ENCODE measurements around the gene TOR1AIP2. TPM values are rescaled to one million over a fixed set of nuclear protein-coding genes. Genes with fewer than 3 reads are reported as not detected.

TOR1AIP2 gene
- total RNA-seq, result 10 to 100 TPM; 51.0 to 52.8 TPM
- polyA plus RNA-seq, result 10 to 100 TPM in 1 of 2 donors, 1 to 10 TPM in 1; 7.2 to 13.0 TPM

DNA sequence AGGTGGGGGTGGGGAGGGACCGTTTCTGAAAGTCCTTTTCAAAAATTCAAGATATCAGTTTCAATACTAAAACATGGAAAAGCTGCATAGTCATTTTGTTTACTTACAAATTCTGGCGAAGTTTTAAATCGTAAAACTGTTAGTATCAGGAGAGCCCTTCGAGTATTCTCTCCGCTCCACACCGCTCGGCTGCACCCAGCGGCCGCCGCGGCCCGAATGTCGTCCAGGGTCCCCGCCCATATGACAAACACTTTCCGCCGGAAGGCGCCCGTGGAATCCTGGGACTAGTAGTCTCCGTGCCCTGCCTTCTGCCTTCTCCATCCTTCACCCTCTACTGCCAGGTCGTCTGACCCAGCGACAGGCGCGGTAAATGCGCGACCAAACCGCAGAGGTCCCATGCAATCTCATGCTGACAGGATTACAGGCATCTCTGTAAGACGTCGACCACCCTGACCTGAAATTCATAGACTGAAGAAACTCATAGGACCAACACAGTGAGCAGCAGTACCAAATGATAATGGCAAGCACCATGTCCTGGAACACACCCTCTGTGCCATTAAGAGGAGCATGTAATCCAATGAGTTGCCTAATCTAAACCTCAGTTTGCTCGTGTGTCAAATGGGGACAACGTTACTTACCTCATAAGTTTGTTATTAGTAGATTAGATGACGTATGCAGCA lies at the start of gene TOR1AIP2:
Gene TOR1AIP2, minus strand, starts transcription at position 218 of the 680 bp plus-strand sequence. CDS start 25,138 bp downstream, outside the sequence.
- ChIA-PET POLR2A (ENCODE audit: partially characterized antibody) (interaction anchor here (0.6 to 3.3 kb wide), 4 partner anchors 10 to 290 kb away, joined by 3 to 19 read pairs (median 4); partner anchors contain the start of gene CEP350), CTCF (ENCODE audit: partially characterized antibody) (interaction anchor here (0.9 to 3.2 kb wide), 3 partner anchors 11 to 77 kb away, joined by 3 to 21 read pairs (median 7); partner anchors contain the start of gene CEP350)
- DNase-seq, result peak; percentile 78 to 89 (median 80)
- H3K4me1 ChIP-seq (ENCODE audit: insufficient read depth, low read length), result peaks cover 44% of the 10 kb centered on the region
- no peaks in the 10 kb centered on the region for H3K27me3 Mint-ChIP-seq
- intact Hi-C loops (cut with micrococcal nuclease), result loop anchor here (5.0 kb wide), 1 partner anchor 45 kb away; no protein-coding TSS in a partner anchor
- peak within 1 kb of the TSS; percentile 90 to 98 (median 96) for H3K27ac Mint-ChIP-seq
- peak within 1 kb of the TSS; percentile 61 to 75 for H3K4me3 ChIP-seq (ENCODE audit: low read length in 2 of 2)
- H3K36me3 ChIP-seq (ENCODE audit: insufficient read depth, low read length), result peaks cover 4% of the 10 kb centered on the region
- H3K27me3 ChIP-seq (ENCODE audit: insufficient read depth, low read length), result no peaks in the 10 kb centered on the region
- H3K27ac ChIP-seq (ENCODE audit: low read depth, low read length), result peak within 1 kb of the TSS; percentile 76
- peak within 1 kb of the TSS; percentile 88 to 96 (median 91) for H3K4me3 Mint-ChIP-seq
- no peaks in the 10 kb centered on the region for H3K9me3 ChIP-seq (ENCODE audit: control insufficient read depth in 1 of 2, low read length in 2 of 2)
- no peaks in the 10 kb centered on the region for H3K9me3 Mint-ChIP-seq
- peaks cover 18 to 65% (median 43%) of the 10 kb centered on the region in 4 donors for H3K4me1 Mint-ChIP-seq
- peaks cover 3 to 36% of the 10 kb centered on the region in 2 donors for H3K36me3 Mint-ChIP-seq

DNA sequence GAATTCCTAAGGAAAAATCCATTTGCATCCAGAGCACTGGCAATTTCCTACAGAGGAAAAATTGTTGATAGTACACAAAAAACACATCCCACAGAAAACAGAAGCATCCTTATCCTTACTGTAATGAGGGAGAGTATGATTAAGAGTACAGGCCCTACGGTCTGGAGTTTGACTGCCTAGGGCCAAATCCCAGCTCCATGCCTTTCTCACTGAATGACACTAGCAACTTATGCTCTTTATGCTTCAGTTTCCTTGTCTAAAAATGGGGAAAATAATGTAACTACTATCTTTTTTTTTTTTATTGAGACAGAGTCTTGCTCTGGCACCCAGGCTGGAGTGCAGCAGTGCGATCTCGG lies 49.2 kb upstream of the TOR1AIP2 start:
- H3K4me3 Mint-ChIP-seq, result no peak overlapping the region
- no peaks in the 10 kb centered on the region for H3K27me3 Mint-ChIP-seq
- Histone ChIP-seq H3K27ac (ENCODE audit: low read depth, low read length) (no peak overlapping the region), H3K4me1 (ENCODE audit: insufficient read depth, low read length) (no peaks in the 10 kb centered on the region), H3K36me3 (ENCODE audit: insufficient read depth, low read length) (no peaks in the 10 kb centered on the region), H3K4me3 (ENCODE audit: low read length in 2 of 2) (no peak overlapping the region), H3K9me3 (ENCODE audit: control insufficient read depth in 1 of 2, low read length in 2 of 2) (no peaks in the 10 kb centered on the region), H3K27me3 (ENCODE audit: insufficient read depth, low read length) (no peaks in the 10 kb centered on the region)
- no peak overlapping the region for H3K27ac Mint-ChIP-seq
- CTCF ChIA-PET (ENCODE audit: partially characterized antibody), result no interaction called here
- H3K4me1 Mint-ChIP-seq, result no peaks in the 10 kb centered on the region
- H3K36me3 Mint-ChIP-seq, result peaks cover 2 to 8% of the 10 kb centered on the region in 2 donors
- POLR2A ChIA-PET (ENCODE audit: partially characterized antibody), result no interaction called here
- intact Hi-C loops (cut with micrococcal nuclease), result no loop called here
- no peak for DNase-seq
- H3K9me3 Mint-ChIP-seq, result no peaks in the 10 kb centered on the region

DNA sequence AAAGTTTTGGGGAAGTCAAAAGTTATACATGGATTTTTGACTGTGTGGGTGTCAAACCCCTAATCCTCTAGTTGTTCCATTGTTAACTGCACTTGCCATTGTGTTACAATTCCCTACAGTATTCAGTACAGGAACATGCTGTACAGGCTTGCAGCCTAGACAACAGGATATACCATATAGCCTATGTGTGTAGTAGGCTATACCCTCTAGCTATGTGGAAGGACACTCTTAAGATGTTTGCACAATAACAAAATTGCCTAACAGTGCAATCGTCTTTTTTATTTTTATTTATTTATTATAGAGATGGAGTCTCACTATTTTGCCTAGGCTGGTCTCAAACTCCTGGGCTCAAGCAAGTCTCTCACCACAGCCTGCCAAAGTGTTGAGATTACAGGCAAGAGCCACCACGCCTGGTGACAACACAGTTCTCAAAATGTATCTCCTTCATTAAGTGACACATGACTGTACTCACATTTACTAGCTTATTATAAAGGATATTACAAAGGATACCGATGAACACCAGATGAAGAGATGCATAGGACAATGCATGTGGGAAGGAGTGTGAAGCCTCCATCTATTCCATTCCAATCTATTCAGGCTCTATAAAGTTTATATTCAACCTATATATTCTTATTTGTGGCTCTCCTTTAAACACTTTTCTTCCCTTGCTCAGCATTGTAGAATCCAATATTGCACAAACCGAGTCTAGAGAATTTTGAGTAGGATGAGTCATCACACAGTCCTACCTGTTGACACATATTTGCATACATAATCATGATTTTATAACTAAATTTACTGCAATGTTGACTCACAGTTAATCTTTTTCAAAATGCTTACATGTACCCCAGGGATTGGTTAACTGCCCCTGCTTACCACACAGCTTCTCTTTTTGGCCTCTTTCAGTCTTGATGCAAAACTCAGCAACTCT lies 48.6 kb upstream of the TOR1AIP2 start:
- H3K4me3 ChIP-seq (ENCODE audit: low read length in 2 of 2), result no peak overlapping the region
- Mint-ChIP-seq H3K27ac (no peak overlapping the region), H3K4me1 (no peaks in the 10 kb centered on the region), H3K9me3 (no peaks in the 10 kb centered on the region), H3K36me3 (peaks cover 9 to 11% of the 10 kb centered on the region in 2 donors), H3K4me3 (no peak overlapping the region), H3K27me3 (no peaks in the 10 kb centered on the region)
- H3K36me3 ChIP-seq (ENCODE audit: insufficient read depth, low read length), result peaks cover 4% of the 10 kb centered on the region
- H3K4me1 ChIP-seq (ENCODE audit: insufficient read depth, low read length), result no peaks in the 10 kb centered on the region
- ChIA-PET POLR2A (ENCODE audit: partially characterized antibody) (no interaction called here), CTCF (ENCODE audit: partially characterized antibody) (interaction anchor here (1.4 kb wide), 1 partner anchor 15 kb away, joined by 4 read pairs; no protein-coding TSS in a partner anchor)
- no peaks in the 10 kb centered on the region for H3K27me3 ChIP-seq (ENCODE audit: insufficient read depth, low read length)
- intact Hi-C loops (cut with micrococcal nuclease), result no loop called here
- H3K27ac ChIP-seq (ENCODE audit: low read depth, low read length), result no peak overlapping the region
- no peaks in the 10 kb centered on the region for H3K9me3 ChIP-seq (ENCODE audit: control insufficient read depth in 1 of 2, low read length in 2 of 2)
- no peak for DNase-seq

DNA sequence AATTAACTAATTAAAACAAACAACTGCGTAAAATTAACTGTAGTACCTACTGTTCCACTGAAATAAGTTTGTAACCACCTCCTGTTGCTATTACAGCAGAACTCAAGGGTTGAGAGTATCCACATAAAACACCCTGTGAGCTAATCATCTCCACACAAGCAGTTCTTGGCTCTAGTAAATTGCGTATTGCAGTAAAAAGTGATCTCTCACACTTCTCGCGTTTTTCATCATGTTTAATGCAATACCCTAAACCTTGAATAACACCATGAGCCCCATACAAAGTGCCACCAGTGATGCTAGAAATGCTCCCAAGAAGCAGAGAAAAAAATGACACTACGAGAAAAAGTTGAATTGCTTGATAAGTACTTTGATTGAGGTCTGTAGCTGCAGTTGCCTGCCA lies 47.7 kb upstream of the TOR1AIP2 start:
- Mint-ChIP-seq H3K4me3 (no peak overlapping the region), H3K36me3 (peaks cover 11 to 12% of the 10 kb centered on the region in 2 donors), H3K27me3 (no peaks in the 10 kb centered on the region), H3K27ac (no peak overlapping the region), H3K4me1 (no peaks in the 10 kb centered on the region), H3K9me3 (no peaks in the 10 kb centered on the region)
- Histone ChIP-seq H3K9me3 (ENCODE audit: control insufficient read depth in 1 of 2, low read length in 2 of 2) (no peaks in the 10 kb centered on the region), H3K27me3 (ENCODE audit: insufficient read depth, low read length) (no peaks in the 10 kb centered on the region), H3K4me1 (ENCODE audit: insufficient read depth, low read length) (no peaks in the 10 kb centered on the region), H3K36me3 (ENCODE audit: insufficient read depth, low read length) (peaks cover 7% of the 10 kb centered on the region), H3K4me3 (ENCODE audit: low read length in 2 of 2) (no peak overlapping the region), H3K27ac (ENCODE audit: low read depth, low read length) (no peak overlapping the region)
- ChIA-PET POLR2A (ENCODE audit: partially characterized antibody) (no interaction called here), CTCF (ENCODE audit: partially characterized antibody) (interaction anchor here (1.4 kb wide), 1 partner anchor 14 kb away, joined by 4 read pairs; no protein-coding TSS in a partner anchor)
- DNase-seq, result no peak
- intact Hi-C loops (cut with micrococcal nuclease), result no loop called here

DNA sequence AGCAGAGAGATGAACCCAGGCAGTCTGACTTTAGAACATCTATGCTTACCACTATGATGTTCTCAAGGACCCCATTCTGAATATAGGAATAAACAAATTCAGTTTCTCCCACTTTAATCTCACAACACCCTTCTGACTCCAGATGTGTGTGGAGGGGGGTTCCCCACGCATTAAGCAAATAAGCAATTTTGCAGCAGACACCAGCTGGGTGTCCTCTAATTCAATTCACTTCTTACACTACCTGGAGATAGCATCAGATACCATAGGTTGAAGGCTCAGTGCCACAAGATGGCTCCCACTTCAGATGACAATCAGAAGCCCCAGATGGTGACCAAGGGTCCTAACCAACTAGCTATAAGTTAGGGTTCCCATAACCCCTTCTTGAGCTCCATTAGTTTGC lies 46.7 kb upstream of the TOR1AIP2 start:
- no peak overlapping the region for H3K4me3 ChIP-seq (ENCODE audit: low read length in 2 of 2)
- Mint-ChIP-seq H3K4me1 (no peaks in the 10 kb centered on the region), H3K36me3 (peaks cover 17 to 18% of the 10 kb centered on the region in 2 donors), H3K4me3 (no peak overlapping the region), H3K9me3 (no peaks in the 10 kb centered on the region), H3K27ac (no peak overlapping the region), H3K27me3 (no peaks in the 10 kb centered on the region)
- peaks cover 7% of the 10 kb centered on the region for H3K36me3 ChIP-seq (ENCODE audit: insufficient read depth, low read length)
- H3K9me3 ChIP-seq (ENCODE audit: control insufficient read depth in 1 of 2, low read length in 2 of 2), result no peaks in the 10 kb centered on the region
- intact Hi-C loops (cut with micrococcal nuclease), result no loop called here
- no peaks in the 10 kb centered on the region for H3K27me3 ChIP-seq (ENCODE audit: insufficient read depth, low read length)
- no peaks in the 10 kb centered on the region for H3K4me1 ChIP-seq (ENCODE audit: insufficient read depth, low read length)
- ChIA-PET CTCF (ENCODE audit: partially characterized antibody) (no interaction called here), POLR2A (ENCODE audit: partially characterized antibody) (no interaction called here)
- DNase-seq, result no peak
- no peak overlapping the region for H3K27ac ChIP-seq (ENCODE audit: low read depth, low read length)

DNA sequence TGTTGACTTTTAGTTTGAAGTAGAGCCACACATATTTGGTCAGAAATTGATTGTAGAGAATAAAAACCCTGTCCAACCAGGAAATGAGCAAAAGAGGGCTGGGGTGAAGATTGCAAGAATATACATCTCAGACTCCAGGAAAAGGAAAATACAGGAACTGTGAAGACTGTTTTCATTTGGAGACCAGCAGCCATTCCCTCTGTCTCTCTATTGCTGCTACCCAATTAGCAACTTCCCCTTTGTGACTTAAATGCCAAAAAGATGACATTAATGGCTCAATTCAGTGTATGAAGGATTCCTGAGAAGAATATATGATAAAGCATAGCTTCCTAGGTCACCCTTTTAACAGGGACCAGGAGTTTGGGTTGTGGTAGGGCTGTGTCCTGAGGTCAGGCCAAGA lies 45.4 kb upstream of the TOR1AIP2 start:
- no peaks in the 10 kb centered on the region for H3K9me3 Mint-ChIP-seq
- Histone ChIP-seq H3K4me3 (ENCODE audit: low read length in 2 of 2) (no peak overlapping the region), H3K36me3 (ENCODE audit: insufficient read depth, low read length) (peaks cover 15% of the 10 kb centered on the region), H3K9me3 (ENCODE audit: control insufficient read depth in 1 of 2, low read length in 2 of 2) (no peaks in the 10 kb centered on the region), H3K27me3 (ENCODE audit: insufficient read depth, low read length) (no peaks in the 10 kb centered on the region), H3K4me1 (ENCODE audit: insufficient read depth, low read length) (no peaks in the 10 kb centered on the region), H3K27ac (ENCODE audit: low read depth, low read length) (no peak overlapping the region)
- POLR2A ChIA-PET (ENCODE audit: partially characterized antibody), result interaction anchor here (1.0 kb wide), 1 partner anchor 40 kb away, joined by 3 read pairs; no protein-coding TSS in a partner anchor
- CTCF ChIA-PET (ENCODE audit: partially characterized antibody), result no interaction called here
- intact Hi-C loops (cut with micrococcal nuclease), result no loop called here
- peak overlapping the region in 1 of 7 donors; percentile 2 for H3K27ac Mint-ChIP-seq
- no peaks in the 10 kb centered on the region for H3K27me3 Mint-ChIP-seq
- H3K4me1 Mint-ChIP-seq, result peaks cover 0 to 6% (median 6%) of the 10 kb centered on the region in 4 donors
- H3K36me3 Mint-ChIP-seq, result peaks cover 26 to 28% of the 10 kb centered on the region in 2 donors
- no peak for DNase-seq
- H3K4me3 Mint-ChIP-seq, result no peak overlapping the region

Measured in CD4-positive, alpha-beta memory T cell (primary cell).